GM12865 (cell line): ENCODE results near the gene RUNDC3A.

Experiments
- DNase-seq: peaks from one replicate; pipeline ENCODE4 v3.0.0; 2010; ENCODE audit warnings: low read depth
- H3K4me3 ChIP-seq: 2 replicates; pipeline ENCODE4 v1.5.1; 2011; ENCODE audit warnings: mild to moderate bottlenecking, low read depth, low read length, control low read depth
- TF ChIP-seq, protein P1 (sequence below): IDR thresholded peaks from 2 replicates; pipeline ENCODE4 v1.5.1; 2011; ENCODE audit warnings: low read length, control low read depth, low read depth, inconsistent platforms; ENCODE audit not compliant: insufficient read depth; ENCODE audit errors: missing control alignments

Gene RUNDC3A

DNA sequence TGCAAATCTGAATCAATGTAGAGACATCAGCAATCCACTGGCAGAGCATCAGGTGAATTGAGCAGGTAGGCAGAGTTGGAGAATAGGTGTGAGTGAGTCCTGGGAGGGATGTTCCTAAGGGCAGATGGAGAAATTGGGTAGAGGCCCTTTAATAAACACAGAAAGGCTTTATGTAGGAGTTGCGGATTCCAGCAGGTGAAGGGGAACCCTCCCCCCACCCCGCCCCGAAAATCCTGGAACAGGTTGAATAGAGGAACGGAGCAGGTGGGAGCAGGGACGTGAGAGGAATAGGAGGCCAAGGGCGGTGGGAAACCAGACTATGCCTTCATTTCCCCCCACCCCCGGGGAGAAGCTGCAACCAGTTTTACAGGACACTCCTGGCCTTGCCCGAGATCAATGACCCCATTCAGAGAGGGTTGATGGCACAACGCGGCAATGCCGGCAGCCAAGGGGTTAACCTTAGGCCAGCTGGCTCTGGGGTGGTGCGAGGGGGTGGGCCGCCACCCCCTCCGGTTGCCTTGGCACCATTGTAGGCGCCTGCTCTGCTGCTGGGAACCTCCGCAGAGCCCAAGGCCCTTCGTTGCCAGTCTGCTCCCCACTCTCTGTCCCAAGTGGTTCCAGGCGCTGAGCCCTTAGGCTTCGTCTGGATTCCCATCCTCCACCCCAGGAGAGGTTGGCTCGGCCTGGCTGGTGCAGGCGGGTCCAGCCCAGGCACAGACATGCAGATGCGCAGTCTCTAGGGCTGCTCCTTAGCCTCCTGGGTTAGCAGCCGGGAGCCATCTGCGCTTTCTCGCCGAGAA is 814 bp upstream of the RUNDC3A start:
- DNase-seq: no peak
- no peak overlapping the region for H3K4me3 ChIP-seq
- TF ChIP-seq, protein P1, sequence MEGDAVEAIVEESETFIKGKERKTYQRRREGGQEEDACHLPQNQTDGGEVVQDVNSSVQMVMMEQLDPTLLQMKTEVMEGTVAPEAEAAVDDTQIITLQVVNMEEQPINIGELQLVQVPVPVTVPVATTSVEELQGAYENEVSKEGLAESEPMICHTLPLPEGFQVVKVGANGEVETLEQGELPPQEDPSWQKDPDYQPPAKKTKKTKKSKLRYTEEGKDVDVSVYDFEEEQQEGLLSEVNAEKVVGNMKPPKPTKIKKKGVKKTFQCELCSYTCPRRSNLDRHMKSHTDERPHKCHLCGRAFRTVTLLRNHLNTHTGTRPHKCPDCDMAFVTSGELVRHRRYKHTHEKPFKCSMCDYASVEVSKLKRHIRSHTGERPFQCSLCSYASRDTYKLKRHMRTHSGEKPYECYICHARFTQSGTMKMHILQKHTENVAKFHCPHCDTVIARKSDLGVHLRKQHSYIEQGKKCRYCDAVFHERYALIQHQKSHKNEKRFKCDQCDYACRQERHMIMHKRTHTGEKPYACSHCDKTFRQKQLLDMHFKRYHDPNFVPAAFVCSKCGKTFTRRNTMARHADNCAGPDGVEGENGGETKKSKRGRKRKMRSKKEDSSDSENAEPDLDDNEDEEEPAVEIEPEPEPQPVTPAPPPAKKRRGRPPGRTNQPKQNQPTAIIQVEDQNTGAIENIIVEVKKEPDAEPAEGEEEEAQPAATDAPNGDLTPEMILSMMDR: no peak

DNA sequence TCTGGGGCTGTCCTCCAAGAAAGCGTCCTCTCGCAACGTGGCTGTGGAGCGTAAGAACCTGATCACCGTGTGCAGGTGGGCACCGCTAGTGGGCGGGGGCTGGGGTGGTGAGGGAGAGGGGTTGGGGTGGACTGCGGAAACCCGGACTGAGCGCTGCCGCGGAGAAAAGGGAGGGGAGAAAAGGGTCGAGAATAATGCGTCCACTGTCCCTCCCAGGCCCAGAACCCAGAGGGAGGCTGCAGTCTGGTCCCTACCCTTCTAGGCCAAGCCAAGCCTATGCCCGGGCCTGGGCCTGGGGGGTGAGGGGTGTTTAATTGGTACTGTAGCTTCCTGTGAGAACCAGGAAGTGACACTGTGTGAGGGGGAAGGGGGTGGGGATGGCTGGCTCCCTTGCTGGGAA is 464 bp downstream of the RUNDC3A start:
- TF ChIP-seq, protein P1: no peak
- DNase-seq: no peak
- H3K4me3 ChIP-seq: no peak overlapping the region

DNA sequence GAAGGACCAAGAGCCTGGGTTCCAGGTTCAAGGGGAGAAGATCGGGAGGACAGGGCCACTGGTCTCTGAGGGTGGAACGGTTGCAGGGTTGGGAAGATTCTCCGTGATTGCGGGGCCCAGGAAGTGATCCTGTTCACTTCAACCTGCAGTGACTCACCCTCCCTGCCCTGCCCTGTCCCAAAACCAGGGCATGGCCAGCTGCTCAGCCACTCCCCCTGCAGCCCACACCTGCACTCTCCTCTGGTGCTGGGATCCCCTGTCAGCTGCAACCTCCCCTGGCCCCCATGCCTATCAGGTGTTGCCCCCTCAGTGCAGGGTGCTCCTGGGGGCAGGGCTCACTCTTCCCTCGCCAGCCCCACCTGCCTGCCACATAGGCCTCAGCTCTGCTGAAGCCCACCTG is 1.1 kb downstream of the RUNDC3A start:
- H3K4me3 ChIP-seq: no peak overlapping the region
- DNase-seq: no peak
- TF ChIP-seq, protein P1: no peak

- DNase-seq: no peak
- TF ChIP-seq, protein P1: no peak
Observed at GRCh38 chr17:44310188-44310587, 1.8 kb downstream of the RUNDC3A start.

GRCh38 chr17:44310609-44311376 is 2.4 kb downstream of the RUNDC3A start:
- H3K4me3 ChIP-seq: no peak overlapping the region
- TF ChIP-seq, protein P1: no peak
- no peak for DNase-seq

More at GRCh38 chr17:44310188-44310587, 1.8 kb downstream of the RUNDC3A start:
- H3K4me3 ChIP-seq: no peak overlapping the region

GRCh38 chr17:44311562-44312181 is 3.3 kb downstream of the RUNDC3A start:
- DNase-seq: no peak
- H3K4me3 ChIP-seq: no peak overlapping the region
- TF ChIP-seq, protein P1: no peak
